Fibroblast of peridontal ligament (primary cell): ENCODE data around the gene GPR108.

Experiments
- DNase-seq: peaks from one replicate; pipeline ENCODE4 v3.0.0-alpha.2; 2010; ENCODE audit errors: extremely low read depth

GPR108 gene

DNA sequence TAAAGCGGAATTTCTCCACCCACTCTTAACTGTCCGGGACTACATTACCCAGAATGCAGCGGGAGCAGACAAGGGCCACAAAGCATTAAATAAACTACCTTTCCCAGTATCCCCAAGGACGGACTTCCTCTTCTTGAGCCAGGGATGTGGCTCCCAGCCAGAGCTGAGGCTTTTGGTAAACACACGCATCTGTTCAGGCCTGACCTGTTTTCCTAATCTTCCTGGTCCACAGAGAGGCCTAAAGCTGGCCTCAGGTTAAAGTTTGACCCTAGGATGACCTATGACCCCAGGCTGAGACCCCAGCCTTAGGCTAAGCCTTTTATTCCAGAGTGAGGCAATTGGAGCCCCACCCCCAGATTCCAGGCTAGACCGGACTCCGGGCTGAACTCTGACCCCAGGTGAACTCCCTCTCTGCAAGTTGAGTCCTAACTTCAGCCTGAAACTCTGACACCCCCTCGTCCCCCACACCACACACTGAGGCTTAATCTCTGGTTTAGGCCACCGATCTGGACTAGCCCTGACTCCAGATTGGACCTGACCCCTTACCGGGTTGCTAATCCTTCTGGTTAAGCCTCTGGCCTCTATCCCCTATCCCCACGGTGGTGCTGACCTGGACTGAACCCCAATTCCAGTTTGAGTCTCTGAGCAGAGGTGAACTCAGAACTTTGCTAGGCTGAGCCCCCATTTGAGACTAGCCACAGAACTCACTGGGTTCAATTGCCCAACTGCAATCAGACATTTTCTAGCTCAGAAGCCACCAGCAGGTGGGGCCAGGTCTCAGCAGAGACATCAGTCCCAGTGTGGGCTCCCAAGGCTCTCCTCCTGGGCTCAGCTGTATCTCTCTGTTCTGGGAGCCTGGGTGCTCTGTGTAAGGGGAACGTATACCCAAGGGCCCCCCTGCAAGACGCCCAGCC is 750 bp upstream of the GPR108 start:
- peak; percentile 70 for DNase-seq

DNA sequence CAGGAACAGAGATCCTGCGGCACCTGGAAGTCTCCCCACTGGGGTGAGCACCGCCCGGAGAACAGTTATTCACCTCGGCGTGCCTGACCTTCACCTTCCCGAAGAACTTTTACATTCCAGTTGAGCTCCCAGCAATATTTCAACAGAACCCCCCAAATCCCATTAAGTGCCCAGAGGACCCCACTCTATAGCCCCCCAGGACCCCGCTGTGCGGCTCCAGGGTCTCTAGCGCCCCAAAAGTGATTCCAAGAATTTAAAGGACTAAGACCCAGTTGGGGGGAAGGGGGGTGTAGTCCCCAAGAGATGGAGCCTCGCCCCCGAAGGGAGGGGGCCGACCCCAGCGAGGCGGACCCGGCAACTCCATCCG is 480 bp downstream of the GPR108 start:
- no peak for DNase-seq

DNA sequence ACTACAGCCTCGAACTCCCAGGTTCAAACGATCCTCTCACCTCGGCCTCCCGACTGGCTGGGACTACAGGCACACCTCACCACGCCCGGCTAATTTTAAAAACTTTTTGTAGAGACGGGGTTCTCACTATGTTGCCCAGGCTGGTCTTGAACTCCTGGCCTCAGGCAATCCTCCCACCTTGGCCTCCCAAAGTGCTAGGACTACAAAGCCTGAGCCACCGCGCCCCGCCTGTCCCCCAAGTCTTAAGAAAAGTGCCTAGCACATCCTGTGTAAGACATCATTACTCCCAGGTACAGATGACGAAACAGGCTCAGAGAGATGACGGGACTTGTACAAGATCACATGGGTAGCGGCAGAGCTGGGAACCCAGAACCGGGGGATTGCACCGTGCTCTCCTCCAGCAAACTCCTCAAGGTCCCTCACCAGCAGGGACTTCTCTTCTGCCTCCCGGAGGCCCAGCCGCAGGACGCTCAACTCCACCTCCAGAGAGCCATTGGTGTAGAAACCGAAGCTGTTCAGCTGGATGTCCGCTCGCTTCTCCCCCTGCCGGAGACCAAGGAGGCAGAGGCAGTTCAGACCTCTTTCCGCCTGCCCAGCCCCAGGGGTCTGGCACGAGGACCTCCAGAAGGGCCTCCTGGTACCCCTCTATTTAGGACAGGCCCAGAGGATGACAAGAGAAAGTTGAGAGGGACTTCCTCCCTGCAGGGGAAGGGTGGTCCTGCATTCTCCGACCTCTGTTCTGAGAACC is 1.0 kb downstream of the GPR108 start:
- DNase-seq: peak; percentile 82

DNA sequence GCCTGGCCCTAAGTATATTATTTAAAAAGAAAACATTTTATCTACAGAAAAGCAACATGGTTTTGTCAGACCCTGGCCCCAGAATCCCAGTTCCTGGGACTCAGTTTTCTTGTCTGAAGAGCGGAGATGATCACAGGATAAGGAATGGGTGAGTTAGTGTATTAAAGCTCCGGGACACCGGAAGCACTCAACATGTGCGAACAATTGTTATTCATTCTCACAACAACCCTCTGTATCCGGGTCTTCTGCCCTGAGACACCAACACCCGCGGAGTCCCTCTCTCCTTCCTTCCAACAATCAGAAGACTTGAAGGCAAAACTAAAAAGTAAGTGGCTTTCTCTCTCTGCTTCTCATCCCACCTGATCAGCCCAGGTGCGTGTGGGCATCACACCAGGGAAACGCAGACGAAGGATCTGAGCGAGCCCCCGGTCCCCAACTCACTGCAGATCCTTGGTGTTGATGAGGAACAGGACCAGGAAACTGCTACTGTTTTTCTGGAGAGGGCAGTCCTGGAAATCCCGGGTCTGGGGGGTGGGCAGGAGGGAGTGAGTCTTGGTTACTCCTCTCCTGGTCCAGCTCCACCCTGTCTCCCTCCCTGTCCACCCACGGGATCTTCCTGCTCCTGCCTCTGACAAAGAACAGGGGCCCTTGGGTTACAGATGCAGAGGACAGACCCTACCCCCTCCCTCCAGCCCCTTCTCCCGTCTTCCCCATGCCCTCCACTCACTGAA is 2.0 kb downstream of the GPR108 start:
- DNase-seq: no peak

DNA sequence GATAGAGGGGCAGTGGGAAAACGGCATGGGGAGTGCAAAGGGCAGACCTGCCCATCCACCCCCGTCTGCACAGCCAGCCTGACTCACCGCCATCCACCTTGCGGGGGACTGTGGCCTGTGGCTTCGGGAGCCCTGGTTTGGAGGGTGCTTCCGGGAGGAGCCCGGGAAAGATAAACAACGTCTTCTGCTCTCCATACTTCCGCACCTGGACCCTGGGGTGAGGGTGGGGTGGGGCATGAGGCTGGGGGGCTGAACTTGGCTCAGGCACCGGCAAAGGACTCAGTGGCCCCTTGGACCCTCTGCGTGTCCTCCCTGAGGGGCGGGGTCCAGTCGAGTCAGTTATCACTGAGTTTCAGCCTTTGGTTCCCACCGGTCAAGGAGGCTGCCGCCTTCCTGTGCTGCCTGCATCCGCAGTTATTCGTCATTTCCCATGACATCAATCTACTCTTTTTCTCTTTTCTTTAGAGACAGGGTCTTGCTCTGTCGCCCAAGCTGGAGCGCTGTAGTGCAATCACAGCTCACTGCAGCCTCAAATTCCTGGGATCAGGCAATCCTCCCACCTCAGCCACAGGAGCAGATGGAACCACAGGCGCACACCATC is 3.2 kb downstream of the GPR108 start:
- DNase-seq: no peak

DNA sequence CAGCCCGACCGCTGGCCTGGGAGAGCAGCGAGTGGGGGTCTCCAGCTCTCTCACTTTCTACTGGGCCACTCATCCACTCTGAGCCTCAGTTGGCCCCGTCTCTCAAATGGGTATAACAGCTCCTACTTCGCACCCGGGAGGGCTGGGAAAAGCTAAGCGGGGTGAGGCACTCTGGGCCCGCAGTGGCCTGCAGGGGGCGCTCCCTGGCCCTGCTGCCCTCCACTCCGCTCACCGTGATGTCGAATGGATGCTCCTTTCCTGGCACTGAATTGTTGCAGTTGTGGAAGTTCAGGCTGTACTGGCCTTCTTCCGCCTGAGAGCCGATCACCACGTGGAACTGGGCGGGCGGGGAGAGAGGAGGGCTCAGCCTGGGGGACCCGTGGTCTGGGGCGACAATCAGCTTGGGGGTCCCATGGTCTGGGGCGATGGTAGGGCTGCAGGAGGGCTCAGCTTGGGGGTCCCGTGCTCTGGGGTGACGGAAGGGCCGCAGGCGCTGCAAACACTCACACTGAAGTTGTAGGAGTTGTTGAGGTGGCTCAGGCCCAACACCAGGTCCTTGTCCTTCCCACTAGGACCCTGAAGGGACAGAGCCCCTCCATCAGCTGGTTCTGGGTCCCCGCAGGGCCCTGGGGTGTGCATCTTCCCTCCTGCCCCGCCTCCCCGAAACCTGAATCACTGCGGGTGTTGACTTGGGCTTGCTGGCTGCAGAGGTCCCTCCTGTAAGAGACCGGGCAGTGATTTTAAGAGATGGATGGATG is 3.9 kb downstream of the GPR108 start:
- DNase-seq: no peak

DNA sequence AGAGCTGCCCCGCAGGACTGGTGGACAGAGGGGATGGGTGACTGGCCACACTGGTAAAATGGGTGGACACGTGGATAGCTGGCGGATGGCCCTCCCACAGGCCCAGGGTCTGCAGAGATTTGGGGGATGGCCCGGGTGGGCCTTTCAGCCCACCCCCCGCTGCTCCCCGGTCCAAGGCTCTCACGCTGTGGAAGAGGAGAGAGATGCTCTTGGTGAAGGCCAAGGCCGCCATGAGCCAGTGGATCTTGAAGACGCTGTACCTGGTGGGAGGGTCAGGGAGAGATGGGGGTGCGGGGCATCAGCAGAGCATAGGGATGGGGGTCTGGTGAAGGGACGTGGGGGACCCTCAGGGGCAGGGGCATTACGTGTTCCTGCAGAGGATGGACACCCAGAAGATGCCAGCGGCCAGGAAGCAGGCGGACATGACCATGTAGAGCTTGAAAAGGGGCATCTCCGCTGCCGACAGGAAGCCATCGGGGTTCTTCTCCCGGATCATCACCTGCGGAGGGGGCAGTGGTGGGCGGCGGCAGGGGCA is 4.5 kb downstream of the GPR108 start:
- no peak for DNase-seq

DNA sequence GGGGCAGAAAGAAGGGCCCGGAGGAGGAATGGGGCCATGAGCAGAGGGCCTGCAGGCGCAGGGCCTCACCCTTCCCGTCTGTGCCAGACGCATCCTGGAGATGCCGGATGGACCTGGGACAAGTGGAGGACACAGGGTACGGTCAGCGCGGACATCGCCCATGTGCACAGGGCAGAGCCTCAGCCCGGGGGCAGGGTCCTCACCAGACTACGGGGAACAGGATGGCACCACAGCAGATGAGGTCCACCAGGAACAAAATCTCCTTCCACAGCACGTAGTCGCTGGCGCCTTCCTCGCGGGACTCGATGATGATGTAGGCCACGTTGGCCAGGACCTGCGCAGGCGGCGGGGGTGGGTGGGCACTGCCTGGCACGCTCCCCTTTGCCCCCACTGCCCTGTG is 5.6 kb downstream of the GPR108 start:
- no peak for DNase-seq

DNA sequence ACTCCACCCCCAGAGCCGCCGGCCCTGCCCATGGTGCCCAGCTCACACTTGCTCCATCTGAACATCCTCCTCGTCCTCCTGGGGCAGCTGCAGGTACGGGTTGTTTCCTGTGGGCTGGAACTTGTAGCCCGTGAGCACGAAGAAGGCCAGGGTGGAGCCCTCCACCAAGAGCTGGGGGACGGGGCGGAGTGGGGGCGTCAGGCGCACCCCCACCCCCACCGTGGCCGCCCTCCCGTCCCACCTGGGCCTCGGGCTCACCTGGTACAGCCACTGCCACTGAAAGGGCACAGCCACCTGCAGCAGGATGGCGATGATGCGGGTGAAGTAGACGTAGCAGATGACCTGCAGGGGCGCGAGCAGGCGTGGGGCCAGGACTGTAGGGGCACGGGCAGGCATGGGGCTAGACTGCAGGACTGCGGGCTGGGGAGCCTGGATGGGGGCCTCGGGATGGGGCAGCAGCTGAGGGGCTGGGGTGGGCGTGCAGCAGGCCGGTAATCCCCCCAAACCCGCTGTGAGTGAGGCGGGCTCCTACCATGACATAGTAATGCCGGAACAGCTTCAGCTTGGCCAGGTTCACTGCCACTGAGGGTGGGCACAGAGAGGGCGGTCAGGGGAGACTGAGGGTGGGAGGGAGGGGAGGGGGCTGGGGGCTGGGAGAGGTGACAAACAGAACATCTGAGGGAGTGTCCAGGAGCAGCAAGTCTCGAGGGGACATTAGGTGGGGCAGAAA is 6.3 kb downstream of the GPR108 start:
- DNase-seq: no peak

DNA sequence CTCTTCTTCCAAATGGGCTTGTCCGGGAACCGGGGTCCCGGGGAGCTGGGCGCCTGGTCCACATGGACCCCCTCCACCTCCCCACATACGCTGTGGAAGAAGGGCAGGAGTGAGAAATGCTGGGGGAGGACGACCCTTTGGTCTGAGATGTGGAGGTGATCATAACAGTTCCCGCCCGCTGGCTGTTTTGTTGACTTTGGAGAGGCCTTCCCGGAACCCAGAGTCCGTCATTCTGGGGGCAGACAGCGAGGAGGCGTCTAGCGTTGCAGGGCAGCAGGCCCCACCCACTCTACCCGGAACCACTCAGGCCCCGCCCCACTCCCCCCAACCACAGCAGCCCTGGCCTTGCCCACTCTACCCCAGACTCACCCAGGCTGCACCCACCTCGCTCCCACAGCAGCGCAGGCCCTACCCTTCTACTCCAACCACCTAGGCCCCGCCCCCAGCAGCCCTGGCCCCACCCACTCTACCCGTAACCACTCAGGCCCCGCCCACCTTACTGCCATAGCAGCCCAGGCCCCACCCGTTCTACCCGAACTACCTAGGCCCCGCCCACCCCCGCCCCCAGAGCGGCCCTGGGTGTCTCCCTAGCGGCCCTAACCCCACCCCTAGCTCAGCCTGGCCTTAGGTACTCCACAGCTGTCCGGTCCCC is 7.1 kb downstream of the GPR108 start:
- DNase-seq: no peak

DNA sequence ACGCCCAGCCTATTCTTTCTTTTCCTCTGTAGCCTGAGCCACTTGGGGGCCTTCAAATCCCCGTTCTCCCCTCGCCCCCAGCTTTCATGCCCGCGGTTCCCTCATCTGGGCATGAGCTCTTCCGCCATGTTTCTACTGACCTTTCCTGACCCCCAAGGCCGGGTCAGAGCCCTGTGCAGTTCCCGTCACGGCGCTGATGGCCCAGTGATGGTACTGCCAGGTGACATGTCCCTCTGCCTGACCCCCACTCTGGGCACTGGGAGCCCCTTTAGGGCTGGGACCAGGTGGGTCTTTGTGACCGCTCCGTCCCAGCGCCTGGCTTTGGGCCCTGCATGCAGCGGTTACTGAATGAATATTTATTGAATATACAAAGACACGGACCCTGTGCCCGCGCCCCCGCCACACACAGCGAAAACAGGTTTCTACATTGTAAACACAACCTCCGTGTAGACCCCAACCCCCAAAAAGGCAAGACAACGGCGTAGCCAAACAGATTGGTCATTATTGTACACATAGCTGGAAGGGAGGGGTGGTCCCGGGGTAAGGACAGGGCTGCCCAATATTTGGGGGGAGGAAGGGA is 7.7 kb downstream of the GPR108 start:
- no peak for DNase-seq

DNA sequence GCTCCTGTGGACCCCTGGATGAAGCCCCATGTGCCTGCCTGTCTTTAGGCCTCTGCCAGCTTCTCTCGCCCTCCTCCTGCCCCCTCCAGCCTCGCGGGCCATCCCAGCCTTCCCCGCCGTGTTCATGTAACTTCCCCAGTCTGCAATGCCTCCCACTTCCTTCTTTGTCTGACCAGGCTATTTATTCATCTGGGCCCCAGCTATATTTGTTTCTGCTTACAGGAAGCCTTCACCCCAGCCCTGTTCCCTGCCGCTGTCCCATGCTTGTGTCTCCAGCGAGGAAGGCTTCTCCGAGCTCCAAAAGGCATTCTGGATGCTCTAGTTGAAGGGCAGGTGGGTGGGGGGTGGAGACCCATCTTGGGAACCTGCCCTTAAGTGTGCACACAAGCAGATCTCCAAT is 9.0 kb downstream of the GPR108 start:
- DNase-seq: no peak

DNA sequence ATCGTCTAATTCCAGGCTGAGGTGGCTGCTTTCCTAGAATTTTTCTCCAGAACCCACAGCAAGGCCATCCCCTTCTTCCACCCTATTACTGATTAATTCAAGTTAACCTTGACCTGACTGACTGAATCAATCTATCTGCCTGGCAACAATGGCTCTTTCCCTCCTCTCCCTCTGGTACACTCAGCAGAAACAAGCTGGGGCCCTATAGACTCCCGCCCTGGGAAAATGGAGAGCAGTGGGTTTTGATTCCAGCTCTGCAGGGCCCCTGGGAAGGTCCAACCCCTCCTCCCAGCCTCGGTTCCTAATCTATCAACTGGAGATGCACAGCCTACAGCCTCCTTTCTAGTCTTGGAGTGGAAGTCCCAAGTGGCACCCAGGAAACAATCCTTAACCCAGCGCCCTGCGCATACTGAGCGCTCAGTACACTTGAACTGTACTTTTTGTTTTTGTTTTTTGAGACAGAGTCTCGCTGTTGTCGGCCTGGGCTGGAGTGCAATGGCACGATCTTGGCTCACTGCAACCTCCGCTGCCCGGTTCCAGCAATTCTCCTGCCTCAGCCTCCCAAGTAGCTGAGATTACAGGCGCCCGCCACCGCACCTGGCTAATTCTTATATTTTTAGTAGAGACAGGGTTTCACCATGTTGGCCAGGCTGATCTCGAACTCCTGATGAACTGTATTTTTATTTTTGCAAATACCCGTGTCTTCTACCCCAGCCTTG is 11.7 kb downstream of the GPR108 start:
- DNase-seq: no peak

DNA sequence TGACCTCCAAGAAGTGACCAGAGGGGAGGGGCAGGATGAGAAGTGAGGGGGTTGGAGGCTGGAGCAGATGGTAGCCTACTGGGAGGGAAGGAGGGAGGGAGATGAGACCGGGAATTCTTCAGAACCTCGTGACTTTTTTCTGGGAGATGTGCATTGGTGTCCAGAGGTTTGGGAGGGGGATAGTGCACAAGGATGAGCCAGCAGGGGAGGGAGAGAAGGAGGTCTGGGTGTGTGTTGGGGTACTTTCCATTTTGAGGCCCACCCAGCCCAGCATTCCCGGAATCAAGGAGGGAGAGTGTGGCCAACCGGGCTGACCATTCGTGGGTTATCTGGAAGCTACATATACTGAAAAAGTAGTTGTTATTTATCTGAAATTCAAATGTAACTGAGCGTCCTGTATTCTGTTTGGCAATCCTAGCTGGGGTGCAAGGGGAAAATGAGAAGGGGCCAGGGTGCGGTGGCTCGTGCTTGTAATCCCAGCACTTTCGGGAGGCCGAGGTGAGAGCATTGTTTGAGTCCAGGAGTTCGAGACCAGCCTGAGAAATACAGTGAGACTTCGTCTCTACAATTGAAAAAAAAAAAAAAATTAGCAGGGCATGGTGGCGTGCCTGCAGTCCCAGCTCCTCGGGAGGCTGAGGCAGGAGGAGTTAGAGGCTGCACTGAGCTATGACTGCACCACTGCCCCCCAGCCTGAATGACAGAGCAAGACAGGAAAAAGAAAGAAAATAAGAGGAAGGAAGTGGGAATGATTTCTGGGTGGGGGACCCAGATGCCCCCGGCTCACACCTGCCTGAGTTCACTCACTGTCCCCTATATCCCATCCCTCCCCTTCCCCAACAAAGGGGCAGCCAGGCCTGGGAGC is 12.5 kb downstream of the GPR108 start:
- DNase-seq: no peak

DNA sequence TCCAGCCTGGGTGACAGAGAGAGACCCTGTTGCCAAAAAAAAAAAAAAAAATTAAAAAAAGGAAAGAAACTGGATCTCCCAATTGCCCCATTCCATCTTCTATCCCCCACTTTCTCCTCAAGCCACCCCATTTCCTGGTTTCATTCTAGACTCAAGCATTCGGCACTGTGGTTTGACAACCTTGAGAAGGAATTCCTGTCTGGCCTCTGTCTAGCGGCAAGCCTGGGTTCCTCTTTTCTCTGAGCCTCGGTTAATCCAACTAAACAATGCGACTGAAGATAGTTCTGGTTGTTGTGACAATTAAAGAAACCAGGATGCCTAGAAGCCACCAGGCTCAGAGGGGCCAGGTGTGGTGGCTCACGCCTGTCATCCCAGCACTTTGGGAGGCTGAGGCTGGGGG is 13.6 kb downstream of the GPR108 start:
- no peak for DNase-seq

DNA sequence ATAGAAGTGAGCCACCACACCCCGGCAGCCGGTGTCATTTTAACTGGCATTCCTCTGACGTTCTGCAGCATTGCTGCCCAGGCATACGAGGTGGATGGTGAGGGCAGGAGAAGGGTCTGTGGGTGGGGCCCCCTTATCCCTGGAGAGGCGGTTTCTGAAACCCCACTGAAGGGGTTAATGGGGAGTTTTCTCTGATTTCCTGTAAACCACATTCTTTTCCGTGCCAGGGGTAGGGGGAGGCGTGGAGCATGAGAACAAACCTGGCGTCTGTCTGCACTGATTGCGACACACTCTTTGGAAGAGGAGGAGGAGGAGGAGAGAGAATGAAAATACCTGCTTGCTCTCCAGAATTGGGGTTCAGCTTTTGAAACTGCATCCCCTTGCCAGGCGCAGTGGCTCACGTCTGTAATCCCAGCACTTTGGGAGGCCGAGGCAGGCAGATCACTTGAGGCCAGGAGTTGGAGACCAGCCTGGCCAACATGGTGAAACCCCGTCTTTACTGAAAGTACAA is 14.2 kb downstream of the GPR108 start:
- no peak for DNase-seq

DNA sequence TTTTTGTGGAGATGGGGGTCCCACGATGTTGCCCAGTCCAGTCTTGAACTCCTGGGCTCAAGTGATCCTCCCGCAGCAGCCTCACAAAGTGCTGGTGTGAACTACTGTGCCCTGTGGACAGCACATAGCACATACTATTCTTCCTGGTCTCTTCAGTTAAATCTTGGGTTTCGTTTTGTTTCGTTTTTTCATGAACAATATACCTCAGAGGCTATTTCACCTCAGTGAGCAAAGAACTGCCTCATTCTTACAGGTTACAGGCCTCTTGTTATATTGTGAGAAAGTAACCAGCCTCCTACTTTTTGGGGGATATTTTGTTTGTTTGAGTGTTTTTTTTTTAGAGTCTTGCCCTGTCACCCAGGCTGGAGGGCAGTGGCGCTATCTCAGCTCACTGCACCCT is 15.6 kb downstream of the GPR108 start:
- no peak for DNase-seq

DNA sequence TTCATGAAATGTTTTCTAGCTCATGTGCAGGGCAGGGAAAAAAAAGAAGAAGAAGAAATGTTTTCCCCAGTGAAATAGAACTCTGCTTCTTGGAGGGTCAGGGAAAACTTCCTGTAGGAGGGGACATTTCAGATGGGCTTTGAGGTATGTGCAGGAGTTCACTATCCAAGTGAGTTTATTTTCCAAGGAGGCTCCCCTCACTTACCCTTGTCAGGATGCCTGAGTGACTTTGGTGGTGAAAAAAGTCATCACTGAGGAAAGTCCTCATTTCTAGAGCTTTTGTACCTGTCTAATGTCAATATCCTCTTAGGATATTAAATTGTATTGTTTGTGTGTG is 16.3 kb downstream of the GPR108 start:
- DNase-seq: no peak
